Mucosa of rectum (tissue), 2 donors: Measurements from ENCODE around the gene CMBL.

Source experiments
- H3K27ac ChIP-seq, 2 donors: one replicate each; pipeline ENCODE4 v1.7.0; 2013; ENCODE audit warnings: inconsistent platforms in 2 of 2, low read depth in 2 of 2, low read length in 2 of 2
- H3K27me3 ChIP-seq, 2 donors: one replicate each; pipeline ENCODE4 v1.7.0; 2013; ENCODE audit warnings: low read length in 2 of 2; ENCODE audit not compliant: control insufficient read depth in 2 of 2, insufficient read depth in 2 of 2
- H3K36me3 ChIP-seq, 2 donors: one replicate each; pipeline ENCODE4 v1.7.0; 2013; ENCODE audit warnings: low read length in 2 of 2; ENCODE audit not compliant: control insufficient read depth in 2 of 2, insufficient read depth in 2 of 2
- H3K4me1 ChIP-seq, 2 donors: one replicate each; pipeline ENCODE4 v1.7.0; 2013; ENCODE audit warnings: low read length in 2 of 2, mild to moderate bottlenecking in 1 of 2; ENCODE audit not compliant: control insufficient read depth in 2 of 2, insufficient read depth in 2 of 2
- H3K4me3 ChIP-seq, 2 donors: one replicate each; pipeline ENCODE4 v1.7.0; 2013; ENCODE audit warnings: low read length in 2 of 2
- H3K9ac ChIP-seq, 2 donors: one replicate each; pipeline ENCODE4 v1.7.0; 2013; ENCODE audit warnings: low read length in 2 of 2, low read depth in 1 of 2, mild to moderate bottlenecking in 1 of 2
- H3K9me3 ChIP-seq, 2 donors: one replicate each; pipeline ENCODE4 v1.7.0; 2013; ENCODE audit warnings: low read length in 2 of 2; ENCODE audit not compliant: control insufficient read depth in 2 of 2
- donor health status: healthy.
- donor health status: Normal muscosa, but diverticular disease.

CMBL gene

GRCh38 chr5:10261065-10261464, 46.6 kb downstream of the CMBL start:
- peaks cover 88 to 96% of the 10 kb centered on the region in 2 donors for H3K36me3 ChIP-seq

GRCh38 chr5:10259899-10260298, 47.8 kb downstream of the CMBL start:
- H3K4me3 ChIP-seq = no peak overlapping the region
- H3K27ac ChIP-seq = no peak overlapping the region
- H3K9ac ChIP-seq = no peak overlapping the region
- no peaks in the 10 kb centered on the region for H3K27me3 ChIP-seq
- no peaks in the 10 kb centered on the region for H3K4me1 ChIP-seq
- no peaks in the 10 kb centered on the region for H3K9me3 ChIP-seq
- H3K36me3 ChIP-seq = peaks cover 91 to 99% of the 10 kb centered on the region in 2 donors

More at GRCh38 chr5:10261065-10261464, 46.6 kb downstream of the CMBL start:
- no peaks in the 10 kb centered on the region for H3K27me3 ChIP-seq
- no peak overlapping the region for H3K27ac ChIP-seq
- H3K4me1 ChIP-seq = no peaks in the 10 kb centered on the region
- no peak overlapping the region for H3K9ac ChIP-seq
- no peaks in the 10 kb centered on the region for H3K9me3 ChIP-seq
- H3K4me3 ChIP-seq = no peak overlapping the region

- H3K9me3 ChIP-seq = no peaks in the 10 kb centered on the region
- H3K27me3 ChIP-seq = no peaks in the 10 kb centered on the region
- H3K27ac ChIP-seq = no peak overlapping the region
- no peaks in the 10 kb centered on the region for H3K4me1 ChIP-seq
- H3K36me3 ChIP-seq = peaks cover 81 to 88% of the 10 kb centered on the region in 2 donors
- no peak overlapping the region for H3K4me3 ChIP-seq
- H3K9ac ChIP-seq = no peak overlapping the region
Measured at GRCh38 chr5:10257870-10258269, 49.8 kb downstream of the CMBL start.

GRCh38 chr5:10254686-10255085, 53.0 kb downstream of the CMBL start:
- peaks cover 12 to 14% of the 10 kb centered on the region in 2 donors for H3K4me1 ChIP-seq
- H3K27me3 ChIP-seq = no peaks in the 10 kb centered on the region
- no peak overlapping the region for H3K9ac ChIP-seq
- no peak overlapping the region for H3K27ac ChIP-seq
- H3K36me3 ChIP-seq = peaks cover 52 to 58% of the 10 kb centered on the region in 2 donors
- no peaks in the 10 kb centered on the region for H3K9me3 ChIP-seq
- no peak overlapping the region for H3K4me3 ChIP-seq

GRCh38 chr5:10253390-10253789, 54.3 kb downstream of the CMBL start:
- Histone ChIP-seq H3K4me1 (peaks cover 19% of the 10 kb centered on the region in 2 donors), H3K4me3 (no peak overlapping the region), H3K9me3 (no peaks in the 10 kb centered on the region), H3K9ac (no peak overlapping the region), H3K27ac (no peak overlapping the region), H3K36me3 (peaks cover 39 to 45% of the 10 kb centered on the region in 2 donors), H3K27me3 (no peaks in the 10 kb centered on the region)

- peak overlapping the region; percentile 82 to 88 for H3K9ac ChIP-seq
- peaks cover 20 to 23% of the 10 kb centered on the region in 2 donors for H3K4me1 ChIP-seq
- H3K27ac ChIP-seq = no peak overlapping the region
- peak overlapping the region; percentile 86 to 98 for H3K4me3 ChIP-seq
- no peaks in the 10 kb centered on the region for H3K27me3 ChIP-seq
- no peaks in the 10 kb centered on the region for H3K9me3 ChIP-seq
- H3K36me3 ChIP-seq = peaks cover 21 to 25% of the 10 kb centered on the region in 2 donors
Measured at GRCh38 chr5:10251405-10251804, 56.3 kb downstream of the CMBL start.

- H3K27me3 ChIP-seq = no peaks in the 10 kb centered on the region
- H3K36me3 ChIP-seq = peaks cover 15 to 19% of the 10 kb centered on the region in 2 donors
- H3K9ac ChIP-seq = peak overlapping the region; percentile 82 to 88
- H3K9me3 ChIP-seq = no peaks in the 10 kb centered on the region
- H3K27ac ChIP-seq = peak overlapping the region; percentile 86 to 91
- H3K4me3 ChIP-seq = peak overlapping the region; percentile 86 to 98
- H3K4me1 ChIP-seq = peaks cover 20 to 23% of the 10 kb centered on the region in 2 donors
Measured at GRCh38 chr5:10250806-10251276, 56.9 kb downstream of the CMBL start.

GRCh38 chr5:10249948-10250805, 57.5 kb downstream of the CMBL start, which contains the start of gene CCT5:
Gene CCT5 (plus strand): TSS chr5:10250280. CDS start chr5:10250341, 61 bp downstream.
- H3K27me3 ChIP-seq = no peaks in the 10 kb centered on the region
- H3K4me3 ChIP-seq = peak within 1 kb of the TSS; percentile 86 to 98
- H3K9me3 ChIP-seq = no peaks in the 10 kb centered on the region
- H3K36me3 ChIP-seq = peaks cover 10 to 14% of the 10 kb centered on the region in 2 donors
- peak within 1 kb of the TSS; percentile 82 to 88 for H3K9ac ChIP-seq
- H3K4me1 ChIP-seq = peaks cover 20 to 23% of the 10 kb centered on the region in 2 donors
- peak within 1 kb of the TSS; percentile 86 to 91 for H3K27ac ChIP-seq

- Histone ChIP-seq H3K36me3 (peaks cover 0 to 5% of the 10 kb centered on the region in 2 donors), H3K27ac (no peak overlapping the region), H3K9me3 (no peaks in the 10 kb centered on the region), H3K9ac (peak overlapping the region; percentile 70 to 82), H3K27me3 (no peaks in the 10 kb centered on the region), H3K4me1 (peaks cover 20 to 23% of the 10 kb centered on the region in 2 donors), H3K4me3 (peak overlapping the region; percentile 86 to 98)
Measured at GRCh38 chr5:10248378-10249260, 59.1 kb downstream of the CMBL start.
